NB4 (cell line): ENCODE data around the gene FZR1.
"Not testable (repeated sequence)": the region's sequence is repeated elsewhere in the genome, so short reads cannot be mapped to it uniquely, and the experiment has no call there.

Experiments
- CTCF ChIP-seq: IDR thresholded peaks from one replicate; pipeline ENCODE4 v1.5.1; 2012; ENCODE audit warnings: low read depth, low read length
- MAX ChIP-seq: IDR thresholded peaks from 2 replicates; pipeline ENCODE4 v1.6.1; 2011; ENCODE audit warnings: low read depth, low read length
- MYC ChIP-seq: IDR thresholded peaks from 2 replicates; pipeline ENCODE4 v1.6.1; 2011; ENCODE audit warnings: low read depth, low read length
- POLR2A ChIP-seq: IDR thresholded peaks from 2 replicates; pipeline ENCODE4 v1.6.1; 2011; ENCODE audit warnings: mild to moderate bottlenecking; ENCODE audit not compliant: insufficient read length; ENCODE audit errors: extremely low read depth

GRCh38 chr19:3570042-3570441 lies 63.9 kb downstream of the FZR1 start:
- not testable (repeated sequence) for TF ChIP-seq CTCF, POLR2A, MAX, MYC
